Measurements from ENCODE around the gene DEPDC4.
"Not testable (repeated sequence)": the region's sequence is repeated elsewhere in the genome, so short reads cannot be mapped to it uniquely, and the experiment has no call there.

The DEPDC4 gene

DNA sequence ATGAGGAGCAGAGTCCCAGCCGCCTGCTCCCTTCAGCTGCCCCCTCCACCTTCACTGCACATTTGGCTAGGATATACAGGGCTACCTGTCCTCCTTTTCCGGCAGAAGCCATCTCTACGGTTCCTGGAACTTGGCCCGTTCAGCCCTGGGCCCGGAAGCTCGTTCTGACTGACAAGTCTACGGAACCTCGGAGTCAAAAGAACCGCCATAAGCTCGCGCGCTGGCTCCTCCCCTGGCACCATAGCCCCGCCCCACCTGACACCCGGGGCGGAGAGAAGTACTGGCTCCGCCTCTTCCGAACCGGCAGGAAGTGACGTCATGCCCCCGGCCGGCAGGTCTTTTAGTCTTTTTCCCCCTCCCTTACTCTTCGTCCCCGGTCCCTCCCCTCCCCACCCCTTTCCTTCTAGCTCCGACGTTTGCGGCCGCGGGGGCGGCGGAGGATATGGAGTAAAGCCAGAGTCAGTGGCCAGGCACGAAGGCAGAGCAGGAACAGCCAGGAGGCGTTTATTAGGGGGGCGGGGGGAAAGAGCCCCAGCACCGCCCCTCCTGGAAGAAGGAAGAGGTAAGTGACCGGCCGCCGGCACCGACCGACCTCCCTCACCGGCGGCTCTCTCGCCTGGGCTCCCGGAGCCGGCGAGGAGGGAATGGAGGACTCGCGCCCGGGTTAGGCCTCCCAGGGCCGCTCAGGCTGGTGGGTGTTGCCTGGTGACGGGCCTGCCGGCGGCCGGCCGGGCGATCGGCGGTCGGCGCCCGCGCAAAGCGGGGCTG lies at the start of gene DEPDC4, which contains the start of gene SCYL2:
Gene DEPDC4 (minus strand): TSS at position 245 of the 768 bp plus-strand sequence. CDS start 3 bp downstream, at position 242.
Gene SCYL2 (plus strand): TSS at position 343 of the 768 bp plus-strand sequence. CDS start 15,794 bp downstream, outside the sequence.
- DNase-seq, result peak; percentile 75

DNA sequence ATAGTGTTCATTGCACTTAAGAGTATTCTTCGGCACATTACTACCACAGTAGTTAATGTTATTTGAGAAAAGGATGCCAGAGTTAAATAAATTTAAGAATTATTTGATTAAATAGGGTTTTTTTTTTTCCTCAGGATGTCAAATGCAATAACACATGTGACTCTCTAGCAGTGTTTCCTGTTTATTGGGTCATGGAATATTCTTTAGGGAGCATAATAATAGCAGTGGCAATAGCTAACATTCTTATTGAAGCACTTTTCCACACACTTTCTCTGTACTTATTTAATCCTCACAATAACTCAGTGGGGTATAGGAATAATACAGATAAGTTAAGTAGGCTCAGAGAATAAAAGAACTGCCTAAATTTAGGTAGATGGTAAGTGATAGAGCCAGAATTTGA lies 44.4 kb upstream of the DEPDC4 start:
- no peak for DNase-seq

DNA sequence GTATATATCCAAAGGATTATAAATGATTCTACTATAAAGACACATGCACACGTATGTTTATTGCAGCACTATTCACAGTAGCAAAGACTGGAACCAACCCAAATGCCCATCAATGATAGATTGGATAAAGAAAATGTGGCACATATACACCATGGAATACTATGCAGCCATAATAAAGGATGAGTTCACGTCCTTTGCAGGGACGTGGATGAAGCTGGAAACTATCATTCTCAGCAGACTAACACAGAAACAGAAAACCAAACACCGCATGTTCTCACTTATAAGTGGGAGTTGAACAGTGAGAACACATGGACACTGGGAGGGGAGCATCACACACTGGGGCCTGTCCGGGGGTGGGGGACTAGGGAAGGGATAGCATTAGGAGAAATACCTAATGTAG lies 41.3 kb upstream of the DEPDC4 start:
- DNase-seq, result not testable (repeated sequence)

DNA sequence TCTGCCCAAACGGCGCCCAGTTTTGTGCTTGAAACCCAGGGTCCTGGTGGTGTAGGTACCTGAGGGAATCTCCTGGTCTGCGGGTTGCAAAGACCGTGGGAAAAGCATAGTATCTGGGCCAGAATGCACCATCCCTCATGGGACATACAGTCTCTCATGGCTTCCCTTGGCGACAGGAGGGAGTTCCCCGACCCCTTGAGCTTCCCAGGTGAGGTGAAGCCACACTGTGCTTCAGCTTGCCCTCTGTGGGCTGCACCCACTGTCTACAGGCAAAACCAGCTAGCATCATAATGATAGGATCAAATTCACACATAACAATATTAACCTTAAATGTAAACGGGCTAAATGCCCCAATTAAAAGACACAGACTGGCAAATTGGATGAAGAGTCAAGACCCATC lies 37.5 kb upstream of the DEPDC4 start:
- DNase-seq, result not testable (repeated sequence)

DNA sequence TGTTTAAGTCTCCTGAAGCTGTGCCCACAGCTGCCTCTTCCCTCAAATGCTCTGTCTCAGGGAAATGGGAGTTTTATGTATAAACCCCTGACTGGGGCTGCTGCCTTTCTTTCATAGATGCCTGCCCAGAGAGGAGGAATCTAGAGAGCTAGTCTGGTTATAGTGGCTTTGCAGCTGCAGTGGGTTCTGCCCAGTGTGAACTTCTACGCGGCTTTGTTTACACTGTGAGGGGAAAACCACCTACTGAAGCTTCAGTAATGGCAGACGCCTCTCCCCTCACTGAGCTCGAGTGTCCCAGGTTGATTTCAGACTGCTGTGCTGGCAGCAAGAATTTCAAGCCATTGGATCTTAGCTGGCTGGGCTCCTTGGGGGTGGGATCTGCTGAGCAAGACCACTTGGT lies 37.0 kb upstream of the DEPDC4 start:
- DNase-seq, result no peak

DNA sequence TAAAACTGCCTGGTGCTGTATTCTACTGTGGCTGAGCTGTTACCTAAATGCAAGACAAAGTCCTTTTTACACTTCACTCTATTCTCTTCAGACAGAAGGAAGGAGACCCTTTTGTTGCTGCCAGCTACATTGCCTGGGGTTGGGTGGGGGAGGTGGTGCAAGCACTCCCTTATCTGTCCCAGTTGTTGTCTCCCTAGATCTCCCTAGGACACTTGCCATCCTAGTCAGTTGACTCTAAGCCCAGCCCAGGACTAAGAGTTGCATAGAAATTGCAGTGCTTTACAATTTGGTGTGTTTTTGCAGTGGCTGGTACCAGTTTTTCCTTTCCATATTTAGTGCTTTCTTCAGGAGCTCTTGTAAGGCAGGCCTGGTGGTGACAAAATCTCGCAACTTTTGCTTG lies 35.2 kb upstream of the DEPDC4 start:
- no peak for DNase-seq

DNA sequence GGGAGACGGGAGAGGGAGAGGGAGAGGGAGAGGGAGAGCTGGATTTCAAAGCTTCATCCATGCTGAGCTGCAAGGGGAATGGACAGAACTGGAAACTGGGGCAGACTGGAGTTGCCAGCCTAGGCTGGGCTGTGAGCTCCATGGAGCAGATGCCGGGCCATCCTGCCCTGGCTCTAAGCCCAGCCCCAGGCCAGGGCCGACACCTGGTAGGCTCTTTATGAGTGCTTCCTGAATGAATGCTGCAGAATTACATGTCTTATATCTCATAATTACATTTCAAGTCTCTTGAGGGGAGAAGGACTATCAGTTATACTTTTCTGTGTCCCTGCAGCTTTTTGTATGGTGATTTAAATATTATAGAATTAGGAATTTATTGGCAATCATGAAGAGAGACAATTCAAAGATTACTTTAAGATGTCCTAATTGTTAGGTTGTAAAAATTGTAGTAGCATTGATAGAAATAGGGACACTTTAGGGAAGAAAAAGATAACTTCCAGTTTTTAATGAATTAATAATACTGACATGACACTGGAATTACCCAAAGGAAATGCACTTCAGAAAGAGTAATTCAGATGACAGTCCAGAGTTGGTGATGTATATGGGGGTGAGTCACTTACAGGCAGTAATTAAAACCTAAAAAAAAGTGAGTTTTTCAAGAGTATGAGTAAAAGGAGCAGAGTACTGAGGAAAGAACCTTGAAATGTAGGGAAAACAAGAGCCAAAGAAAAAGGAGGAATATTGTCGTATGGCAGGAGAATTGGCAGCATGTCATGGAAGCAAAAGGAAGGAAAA lies 29.1 kb upstream of the DEPDC4 start:
- no peak for DNase-seq

DNA sequence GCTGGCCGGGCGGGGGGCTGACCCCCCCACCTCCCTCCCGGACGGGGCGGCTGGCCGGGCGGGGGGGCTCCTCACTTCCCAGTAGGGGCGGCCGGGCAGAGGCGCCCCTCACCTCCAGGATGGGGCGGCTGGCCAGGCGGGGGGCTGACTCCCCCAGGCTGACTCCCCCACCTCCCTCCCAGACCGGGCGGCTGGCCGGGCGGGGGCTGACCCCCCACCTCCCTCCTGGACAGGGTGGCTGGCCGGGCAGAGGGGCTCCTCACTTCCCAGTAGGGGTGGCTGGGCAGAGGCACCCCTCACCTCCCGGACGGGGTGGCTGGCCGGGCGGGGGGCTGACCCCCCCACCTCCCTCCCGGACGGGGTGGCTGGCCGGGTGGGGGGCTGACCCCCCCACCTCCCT lies 27.5 kb upstream of the DEPDC4 start:
- not testable (repeated sequence) for DNase-seq

DNA sequence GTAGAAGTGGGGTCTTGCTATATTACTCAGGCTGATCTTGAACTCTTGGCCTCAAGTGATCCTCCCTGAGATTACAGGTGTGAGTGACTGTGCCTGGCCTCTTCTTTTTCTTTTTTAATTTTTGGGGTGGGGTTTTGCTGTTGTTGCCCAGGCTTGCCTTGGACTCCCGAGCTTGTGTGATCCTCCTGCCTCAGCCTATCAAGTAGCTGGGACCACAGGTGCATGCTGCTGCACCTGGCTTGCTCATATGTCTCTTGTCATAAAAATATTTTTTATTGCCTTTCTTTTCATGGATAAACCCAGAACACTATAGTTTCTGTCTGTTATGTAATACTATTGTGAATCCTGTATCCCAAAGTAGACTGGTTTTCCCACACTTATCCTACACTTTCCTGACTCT lies 26.1 kb upstream of the DEPDC4 start:
- DNase-seq, result no peak

DNA sequence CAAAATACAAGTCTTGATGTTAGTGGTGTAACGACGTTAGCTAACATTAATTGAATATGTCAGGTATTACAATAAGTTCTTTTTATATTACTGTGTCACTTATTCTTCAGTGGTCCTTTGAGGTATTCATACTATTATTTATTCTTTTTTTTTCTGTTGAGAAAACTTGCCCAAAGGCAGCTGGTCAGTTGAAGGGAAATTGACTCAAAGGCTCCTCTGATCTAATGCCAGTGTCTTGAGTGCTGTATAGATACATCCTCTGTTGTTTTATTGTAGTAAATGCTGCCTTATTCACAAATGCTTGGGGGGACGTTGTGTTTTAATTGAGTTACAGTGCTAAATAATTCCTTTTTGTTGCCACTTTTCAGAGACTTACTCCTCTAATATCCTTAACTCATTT lies 23.1 kb upstream of the DEPDC4 start:
- DNase-seq, result no peak

DNA sequence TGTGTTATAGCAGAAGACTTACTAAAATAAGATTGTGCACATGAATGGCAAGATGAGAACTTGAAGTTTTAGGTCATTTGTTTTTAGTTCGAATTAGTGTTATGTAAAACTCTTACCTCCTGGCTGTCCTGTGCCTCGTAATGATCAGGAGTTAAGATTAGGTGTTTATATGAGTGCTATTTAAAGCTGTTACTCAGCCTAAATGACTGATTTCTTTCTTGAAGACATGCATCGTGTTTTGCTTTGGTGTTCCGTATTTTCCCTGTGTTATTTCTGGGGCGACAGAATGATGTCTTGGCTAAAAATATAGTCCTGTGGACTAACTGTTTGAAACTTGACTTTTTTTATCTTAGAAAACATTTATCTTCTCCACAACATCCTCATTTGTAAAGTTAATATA lies 22.2 kb upstream of the DEPDC4 start:
- no peak for DNase-seq

DNA sequence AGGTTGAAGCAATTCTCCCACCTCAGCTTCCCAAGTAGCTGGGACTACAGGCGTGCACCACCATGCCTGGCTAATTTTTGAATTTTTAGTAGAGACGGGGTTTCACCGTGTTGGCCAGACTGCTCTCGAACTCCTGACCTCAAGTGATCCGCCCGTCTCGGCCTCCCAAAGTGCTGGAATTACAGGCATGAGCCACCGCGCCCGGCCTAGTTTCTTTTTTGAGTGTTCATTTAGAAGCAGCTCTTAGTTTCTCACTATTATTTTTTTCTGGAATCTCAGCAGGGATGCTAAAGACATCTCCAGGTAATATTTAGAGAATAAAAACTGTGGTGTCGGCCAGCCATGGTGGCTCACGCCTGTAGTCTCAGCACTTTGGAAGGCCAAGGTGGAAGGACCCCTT lies 17.7 kb upstream of the DEPDC4 start:
- not testable (repeated sequence) for DNase-seq

DNA sequence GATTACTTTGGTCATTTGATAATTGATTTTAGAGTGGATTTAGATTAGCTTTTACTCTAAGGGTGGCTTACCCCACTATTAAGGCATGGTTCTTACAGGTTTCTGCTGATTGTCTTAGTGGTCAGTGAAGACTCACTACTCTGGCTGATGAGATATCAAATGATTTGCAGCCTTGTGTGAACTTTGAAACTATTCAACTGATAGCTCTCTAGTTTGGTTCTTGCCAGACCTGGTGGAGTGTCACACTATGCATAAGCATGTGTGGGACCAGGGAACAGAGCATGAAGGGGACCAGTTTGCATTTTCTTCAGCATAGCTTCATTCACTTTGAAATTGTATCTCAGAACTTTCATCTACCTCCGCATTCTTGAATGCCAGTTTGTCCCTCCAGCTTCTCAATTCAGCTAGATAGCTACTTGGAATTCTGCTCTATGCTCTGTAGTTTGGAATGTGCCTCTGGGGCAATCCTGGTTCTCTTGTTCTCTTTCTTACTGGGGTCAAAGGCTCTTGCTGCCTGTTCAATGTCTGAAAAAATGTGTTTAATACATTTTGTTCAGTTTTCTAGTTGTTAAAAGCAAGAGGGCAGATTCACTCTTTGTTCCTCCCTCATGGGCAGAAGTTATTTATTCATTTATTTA lies 12.8 kb upstream of the DEPDC4 start:
- no peak for DNase-seq

DNA sequence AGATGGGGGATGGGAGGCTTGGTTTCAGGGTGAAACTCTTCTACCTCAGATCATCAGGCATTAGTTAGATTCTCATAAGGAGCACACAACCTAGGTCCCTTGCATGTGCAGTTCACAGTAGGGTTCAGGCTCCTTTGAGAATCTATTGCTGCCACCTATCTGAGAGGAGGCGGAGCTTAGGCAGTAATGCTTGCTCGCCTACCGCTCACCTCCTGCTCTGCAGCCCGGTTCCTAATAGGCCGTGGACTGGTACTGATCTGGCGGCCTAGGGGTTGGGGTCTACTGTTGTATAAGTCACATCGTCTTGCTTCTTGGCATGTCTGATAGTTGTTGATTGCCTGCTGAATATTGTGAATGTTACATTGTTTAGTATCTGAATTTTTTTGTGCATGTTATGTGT lies 12.3 kb upstream of the DEPDC4 start:
- no peak for DNase-seq

DNA sequence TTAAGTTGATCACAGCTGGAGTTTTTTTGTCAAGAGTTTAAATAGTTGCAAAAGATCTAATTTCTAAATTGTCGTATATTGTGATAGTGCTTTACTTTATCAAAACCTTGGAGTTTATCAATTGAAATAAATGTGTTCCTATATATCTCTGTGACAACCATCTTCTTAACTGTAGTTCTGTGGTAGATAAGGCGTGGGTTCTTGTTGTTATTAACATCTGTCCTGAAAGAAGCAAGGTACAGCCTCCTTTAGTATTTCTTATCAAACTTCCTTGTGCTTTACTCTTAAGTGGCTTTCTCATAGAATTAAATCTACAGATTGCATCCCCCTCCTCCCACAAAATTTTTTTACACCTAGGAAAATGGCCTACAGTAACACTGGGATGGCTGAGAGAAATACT lies 7.4 kb upstream of the DEPDC4 start:
- no peak for DNase-seq

DNA sequence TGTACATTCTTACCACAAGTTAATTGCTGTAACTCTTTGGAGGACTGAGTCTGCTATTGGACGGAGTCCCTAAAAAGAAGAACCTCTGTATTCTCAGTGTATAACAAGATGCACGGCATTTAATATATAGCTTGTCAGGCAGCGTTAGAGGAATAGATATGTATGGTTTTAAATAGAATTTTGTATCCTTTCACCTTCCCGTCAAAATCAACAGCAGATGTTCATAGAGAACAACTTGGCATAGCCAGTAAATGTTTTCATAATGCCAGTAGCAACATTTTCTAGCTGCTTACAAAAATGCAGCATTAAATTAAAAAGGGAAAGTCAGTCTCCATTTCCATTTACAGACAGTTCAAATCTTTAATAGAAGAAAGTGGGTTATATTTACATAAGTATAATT lies 6.9 kb upstream of the DEPDC4 start:
- DNase-seq, result no peak

DNA sequence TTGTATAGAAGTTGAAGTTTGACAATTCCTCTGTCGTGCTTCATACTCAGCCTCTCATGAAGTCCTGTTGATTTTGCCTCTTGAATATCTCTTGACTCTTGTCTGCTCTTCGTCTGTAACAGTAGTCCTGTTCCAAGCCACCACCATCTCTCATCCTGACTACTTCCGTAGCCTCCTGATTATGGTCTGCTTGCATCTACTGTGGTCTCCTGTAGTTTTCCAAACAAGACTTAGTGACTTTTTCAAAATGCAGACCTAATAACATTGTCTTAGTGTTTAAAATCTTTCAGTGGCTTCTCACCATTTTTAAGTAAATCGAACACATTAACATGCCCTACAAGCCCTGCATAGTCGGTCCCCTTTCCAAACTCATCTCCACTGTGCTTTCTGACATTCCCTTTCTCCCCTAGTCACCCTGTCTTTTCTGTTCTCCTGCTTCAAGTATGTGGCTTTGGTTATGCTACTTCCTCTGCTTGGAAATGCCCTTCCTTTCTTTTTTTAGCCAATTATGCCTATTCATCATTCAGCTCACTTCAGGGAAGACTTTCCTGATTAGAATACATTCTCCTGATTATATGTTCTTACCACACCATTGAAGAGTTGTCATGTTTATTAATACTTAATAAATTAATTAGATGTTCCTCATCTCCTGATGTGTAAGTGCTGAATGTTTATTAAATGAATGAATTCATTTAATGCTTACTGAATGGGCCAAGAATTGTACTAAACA lies 2.1 kb upstream of the DEPDC4 start:
- DNase-seq, result no peak

DNA sequence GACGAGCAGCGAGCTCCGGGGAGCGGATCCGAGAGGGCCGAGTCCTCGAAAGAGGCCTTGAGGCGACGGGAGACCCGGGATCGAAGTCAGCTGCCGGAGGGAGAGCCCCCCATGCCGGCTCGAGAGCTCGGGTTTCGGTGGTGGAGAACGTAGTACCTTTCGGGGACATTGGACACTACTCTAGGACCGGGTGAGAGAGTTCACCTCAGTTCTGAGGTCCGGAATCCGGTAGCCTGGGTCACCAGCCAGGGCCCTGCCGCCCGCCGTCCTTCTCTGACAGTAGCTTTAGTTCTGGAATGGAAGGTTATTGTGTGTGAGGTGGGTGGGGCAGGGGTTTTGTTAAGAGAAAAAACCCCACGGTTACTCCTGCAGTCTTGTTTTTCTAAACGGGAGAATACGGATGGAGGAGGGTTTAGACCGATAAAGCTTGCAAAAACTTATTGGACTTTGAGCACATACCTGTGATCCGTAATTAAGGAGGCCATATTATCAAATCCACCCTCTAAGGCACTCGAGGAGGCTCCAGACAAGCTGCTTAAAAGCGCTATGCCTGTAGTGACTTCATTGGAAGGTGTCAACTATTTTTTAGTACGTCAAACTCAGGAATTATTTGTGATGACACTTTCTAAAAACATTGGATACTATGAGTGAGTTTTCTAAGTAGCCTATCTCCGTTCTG lies 863 bp upstream of the DEPDC4 start:
- no peak for DNase-seq

DNA sequence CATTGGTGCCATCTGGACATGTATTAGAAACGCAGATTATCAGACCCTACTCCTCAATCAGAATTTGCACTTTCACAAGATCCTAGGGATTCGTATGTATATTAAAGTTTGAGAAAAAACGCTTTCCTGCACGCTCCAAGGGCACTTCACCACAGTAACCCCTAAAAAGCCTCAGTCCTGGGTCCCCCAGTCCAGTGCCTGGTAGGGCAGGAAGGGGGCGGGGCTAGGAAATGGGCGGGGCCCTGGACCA lies 369 bp downstream of the DEPDC4 start:
- no peak for DNase-seq

DNA sequence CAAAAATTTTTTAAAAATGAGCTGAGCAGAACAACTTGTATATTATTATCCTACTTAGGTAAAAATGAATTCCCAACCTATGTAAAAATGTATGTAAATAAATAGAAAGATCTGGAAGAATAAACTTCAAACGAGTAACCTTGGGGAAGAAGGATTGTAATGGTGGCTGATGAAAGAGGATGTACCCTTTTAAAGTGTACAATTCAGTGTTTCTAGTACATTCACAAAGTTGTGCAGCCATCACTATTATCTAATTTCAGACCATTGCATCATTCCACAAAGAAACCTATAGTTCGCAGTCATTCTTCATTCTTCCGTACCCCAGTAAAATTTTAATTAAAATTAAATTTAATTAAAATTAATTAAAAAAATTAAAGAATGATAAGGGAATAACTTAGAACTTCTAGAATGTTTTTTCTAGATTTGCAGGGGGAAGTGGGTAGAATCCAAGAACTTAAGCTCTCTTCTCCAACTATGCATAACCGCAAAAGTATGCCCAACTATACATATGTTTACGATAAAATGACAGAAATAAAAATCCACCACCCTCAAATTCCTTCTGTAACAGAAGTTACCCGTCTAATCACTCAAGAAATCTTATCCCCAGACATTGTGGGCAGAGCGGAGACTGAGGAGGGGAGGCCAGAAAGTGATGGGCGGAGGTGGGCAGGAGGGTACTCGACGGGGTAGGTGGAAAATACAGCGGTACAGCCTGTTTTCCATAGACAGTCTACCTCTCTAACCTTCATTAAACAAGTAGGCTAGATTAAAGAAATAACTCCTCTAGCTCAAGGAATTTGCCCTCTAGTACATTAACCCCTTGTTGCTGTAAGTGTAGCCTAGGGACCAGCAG lies 921 bp downstream of the DEPDC4 start:
- peak; percentile 22 for DNase-seq

DNA sequence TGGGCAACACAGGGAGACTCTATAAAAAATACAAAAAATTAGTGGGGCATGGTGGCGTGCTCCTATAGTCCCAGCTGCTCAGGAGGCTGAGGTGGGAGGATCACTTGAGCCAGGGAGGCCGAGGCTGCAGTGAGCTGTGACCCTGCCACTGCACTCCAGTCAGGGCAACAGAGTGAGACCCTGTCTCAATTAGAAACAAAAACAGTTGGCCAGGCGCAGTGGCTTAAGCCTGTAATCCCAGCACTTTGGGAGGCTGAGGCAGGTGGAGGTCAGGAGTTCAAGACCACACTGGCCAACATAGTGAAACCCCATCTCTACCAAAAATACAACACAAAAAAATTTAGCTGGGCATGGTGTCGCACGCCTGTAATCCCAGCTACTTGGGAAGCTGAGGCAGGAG lies 1.8 kb downstream of the DEPDC4 start:
- DNase-seq, result not testable (repeated sequence)

DNA sequence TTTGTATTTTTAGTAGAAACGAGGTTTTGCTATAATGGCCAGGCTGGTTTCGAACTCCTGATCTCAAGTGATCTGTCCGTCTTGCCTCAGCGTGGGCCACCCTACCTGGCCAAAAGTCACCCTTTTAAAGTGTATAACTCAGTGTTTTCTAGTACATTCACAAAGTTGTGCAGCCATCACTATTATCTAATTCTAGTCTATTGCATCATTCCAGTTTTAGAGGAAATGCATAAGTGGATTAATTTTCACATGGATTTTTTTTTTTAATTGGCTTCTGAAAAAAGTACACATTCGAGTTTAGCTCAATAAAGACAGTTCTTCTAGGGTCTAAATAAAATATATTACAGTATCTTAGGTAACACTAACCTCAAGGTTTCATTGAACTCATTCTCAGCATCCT lies 3.7 kb downstream of the DEPDC4 start:
- DNase-seq, result no peak
